HepG2 (cell line): ENCODE measurements around the gene CBX5. TPM values are rescaled to one million over a fixed set of nuclear protein-coding genes. Genes with fewer than 3 reads are reported as not detected.

Experiments
- ERF ChIP-seq: IDR thresholded peaks from 2 replicates; pipeline ENCODE4 v1.6.1; 2018; ENCODE audit warnings: missing biosample characterization, missing genetic modification reagents
- GABPB1 ChIP-seq: IDR thresholded peaks from 2 replicates; pipeline ENCODE4 v1.6.1; 2016; ENCODE audit warnings: mild to moderate bottlenecking, missing genetic modification reagents, moderate library complexity, missing compliant biosample characterization
- HDAC2 ChIP-seq: sonication (generic); formaldehyde crosslinking; IDR thresholded peaks from 2 replicates; pipeline ENCODE4 v1.4.0; 2020; ENCODE audit warnings: missing genetic modification reagents
- IRX3 ChIP-seq: sonication (generic); formaldehyde crosslinking; IDR thresholded peaks from 2 replicates; pipeline ENCODE4 v1.8.1; 2023; ENCODE audit warnings: mild to moderate bottlenecking, low read depth, missing genetic modification reagents, borderline replicate concordance
- JDP2 ChIP-seq: sonication (generic); formaldehyde crosslinking; IDR thresholded peaks from 2 replicates; pipeline ENCODE4 v1.8.1; 2022; ENCODE audit warnings: missing genetic modification reagents, borderline replicate concordance
- KLF9 ChIP-seq: IDR thresholded peaks from 2 replicates; pipeline ENCODE4 v1.6.1; 2016; ENCODE audit warnings: low read depth
- PLRG1 ChIP-seq: fragments of 450-650 bp; conservative IDR thresholded peaks from 2 replicates; pipeline ENCODE4 v1.6.1; 2016
- RBAK ChIP-seq: sonication (generic); formaldehyde crosslinking; IDR thresholded peaks from 2 replicates; pipeline ENCODE4 v1.5.1; 2020; ENCODE audit warnings: mild to moderate bottlenecking, missing genetic modification reagents
- ZNF253 ChIP-seq: sonication (generic); formaldehyde crosslinking; IDR thresholded peaks from 2 replicates; pipeline ENCODE4 v1.8.0; 2022; ENCODE audit warnings: mild to moderate bottlenecking, missing genetic modification reagents, borderline replicate concordance
- ZNF7 ChIP-seq: IDR thresholded peaks from 2 replicates; pipeline ENCODE4 v1.6.1; 2016; ENCODE audit warnings: missing biosample characterization, missing genetic modification reagents
- ZSCAN29 ChIP-seq: sonication (generic); formaldehyde crosslinking; conservative IDR thresholded peaks from 2 replicates; pipeline ENCODE4 v1.4.0; 2020; ENCODE audit warnings: mild to moderate bottlenecking, missing genetic modification reagents
- polyA plus RNA-seq, 8 experiments: library from polyadenylated mRNA; depleted of rRNA in 3 of 8; stranded (reverse) in 7 of 8; unstranded in 1 of 8; fragments of >200 nt; fragmentation: Illumina TruSeq in 4 of 8; extraction: Trizol in 4 of 8; gene quantifications; 2 replicates each; pipeline versions ENCODE4 v1.2.1 to v1.2.3, GENCODE V29; 2011 to 2016; ENCODE audit warnings: low read depth in 4 of 8, missing spikeins in 1 of 8, mixed read lengths in 1 of 8; ENCODE audit not compliant: insufficient read depth in 1 of 8
- total RNA-seq, 5 experiments: library from RNA; depleted of rRNA; stranded (reverse); fragments of >200 nt; fragmentation: Illumina TruSeq; extraction: Trizol; gene quantifications; 2 replicates each; pipeline ENCODE4 v1.2.3, GENCODE V29; 2016; ENCODE audit warnings: low read depth in 1 of 5
- TF ChIP-seq, protein P1 (sequence below): IDR thresholded peaks from 2 replicates; pipeline ENCODE4 v1.6.1; 2012; ENCODE audit warnings: low read depth, low read length, improper control_type of control experiment
- TF ChIP-seq, protein P2 (sequence below): sonication (generic); formaldehyde crosslinking; IDR thresholded peaks from 2 replicates; pipeline ENCODE4 v1.9.0; 2021; ENCODE audit warnings: missing genetic modification reagents, borderline replicate concordance
- TF ChIP-seq, protein P3 (sequence below): sonication (generic); formaldehyde crosslinking; IDR thresholded peaks from 2 replicates; pipeline ENCODE4 v1.9.0; 2021; ENCODE audit warnings: missing genetic modification reagents, mild to moderate bottlenecking, borderline replicate concordance
- TF ChIP-seq, protein P4 (sequence below): sonication (generic); formaldehyde crosslinking; IDR thresholded peaks from 2 replicates; pipeline ENCODE4 v1.4.0; 2020; ENCODE audit warnings: mild to moderate bottlenecking, missing genetic modification reagents
- TF ChIP-seq, protein P5 (sequence below): sonication (generic); formaldehyde crosslinking; IDR thresholded peaks from 2 replicates; pipeline ENCODE4 v1.8.0; 2022; ENCODE audit warnings: missing genetic modification reagents, mild to moderate bottlenecking, inconsistent platforms, borderline replicate concordance
- TF ChIP-seq, protein P6 (sequence below): IDR thresholded peaks from 2 replicates; pipeline ENCODE4 v1.6.1; 2016; ENCODE audit warnings: low read depth, missing genetic modification reagents, missing compliant biosample characterization

Gene CBX5
- total and polyA plus RNA-seq, 2 of the 13 experiments (the other 11 are each of a cell fraction or from before 2014, with no cell fraction given): 16.0 to 22.2 TPM

DNA sequence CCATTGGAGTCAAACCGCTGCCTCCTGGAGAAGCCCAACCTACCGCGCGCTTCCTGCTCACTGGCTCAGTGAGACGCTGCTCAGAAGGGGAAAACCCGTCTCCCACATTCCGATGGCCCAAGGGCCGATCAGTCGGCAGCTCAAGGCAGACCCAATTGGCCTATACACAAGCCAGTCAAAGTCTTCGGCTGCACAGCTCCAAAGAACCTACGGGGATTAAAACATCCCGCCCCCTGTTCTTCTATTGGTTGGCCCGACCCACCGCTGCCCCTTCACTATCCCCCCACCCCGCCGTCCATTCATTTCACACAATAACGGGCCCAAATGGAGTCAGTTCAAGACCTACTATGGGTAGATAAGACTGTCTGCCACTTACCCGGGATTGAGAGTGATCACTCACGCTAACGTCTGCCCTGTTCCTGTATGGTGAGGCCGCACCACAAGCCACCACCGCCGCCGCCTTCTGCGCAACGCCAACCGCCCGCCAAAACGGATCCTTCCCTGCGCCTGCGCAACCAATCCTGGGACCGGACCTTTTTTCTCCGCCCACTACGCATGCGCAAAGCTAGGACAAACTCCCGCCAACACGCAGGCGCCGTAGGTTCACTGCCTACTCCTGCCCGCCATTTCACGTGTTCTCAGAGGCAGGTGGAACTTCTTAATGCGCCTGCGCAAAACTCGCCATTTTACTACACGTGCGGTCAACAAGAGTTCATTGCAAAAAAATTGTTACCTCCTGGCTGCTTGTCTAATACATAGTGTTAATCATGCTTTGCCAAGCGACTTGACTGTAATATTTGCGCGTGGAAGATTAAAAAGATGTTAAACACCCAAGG lies at the start of gene CBX5 (continued):
- TF ChIP-seq, protein P1, sequence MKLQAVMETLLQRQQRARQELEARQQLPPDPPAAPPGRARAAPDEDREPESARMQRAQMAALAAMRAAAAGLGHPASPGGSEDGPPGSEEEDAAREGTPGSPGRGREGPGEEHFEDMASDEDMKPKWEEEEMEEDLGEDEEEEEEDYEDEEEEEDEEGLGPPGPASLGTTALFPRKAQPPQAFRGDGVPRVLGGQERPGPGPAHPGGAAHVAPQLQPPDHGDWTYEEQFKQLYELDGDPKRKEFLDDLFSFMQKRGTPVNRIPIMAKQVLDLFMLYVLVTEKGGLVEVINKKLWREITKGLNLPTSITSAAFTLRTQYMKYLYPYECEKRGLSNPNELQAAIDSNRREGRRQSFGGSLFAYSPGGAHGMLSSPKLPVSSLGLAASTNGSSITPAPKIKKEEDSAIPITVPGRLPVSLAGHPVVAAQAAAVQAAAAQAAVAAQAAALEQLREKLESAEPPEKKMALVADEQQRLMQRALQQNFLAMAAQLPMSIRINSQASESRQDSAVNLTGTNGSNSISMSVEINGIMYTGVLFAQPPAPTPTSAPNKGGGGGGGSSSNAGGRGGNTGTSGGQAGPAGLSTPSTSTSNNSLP: peak; percentile 31; the same call in 1 of the 2 replicates
- TF ChIP-seq, protein P2, sequence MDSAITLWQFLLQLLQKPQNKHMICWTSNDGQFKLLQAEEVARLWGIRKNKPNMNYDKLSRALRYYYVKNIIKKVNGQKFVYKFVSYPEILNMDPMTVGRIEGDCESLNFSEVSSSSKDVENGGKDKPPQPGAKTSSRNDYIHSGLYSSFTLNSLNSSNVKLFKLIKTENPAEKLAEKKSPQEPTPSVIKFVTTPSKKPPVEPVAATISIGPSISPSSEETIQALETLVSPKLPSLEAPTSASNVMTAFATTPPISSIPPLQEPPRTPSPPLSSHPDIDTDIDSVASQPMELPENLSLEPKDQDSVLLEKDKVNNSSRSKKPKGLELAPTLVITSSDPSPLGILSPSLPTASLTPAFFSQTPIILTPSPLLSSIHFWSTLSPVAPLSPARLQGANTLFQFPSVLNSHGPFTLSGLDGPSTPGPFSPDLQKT (CRISPR knock-in tag): no peak
- TF ChIP-seq IRX3 (no peak), ZSCAN29 (CRISPR knock-in tag) (no peak), GABPB1 (CRISPR knock-in tag) (peak; percentile 59), ERF (CRISPR knock-in tag) (peak; percentile 35; the same call in 1 of the 2 replicates), JDP2 (no peak), KLF9 (no peak), ZNF7 (CRISPR knock-in tag) (no peak), PLRG1 (no peak), HDAC2 (CRISPR knock-in tag) (no peak; the same call in 1 of the 2 replicates), RBAK (CRISPR knock-in tag) (no peak), ZNF253 (CRISPR knock-in tag) (no peak)
- TF ChIP-seq, protein P3, sequence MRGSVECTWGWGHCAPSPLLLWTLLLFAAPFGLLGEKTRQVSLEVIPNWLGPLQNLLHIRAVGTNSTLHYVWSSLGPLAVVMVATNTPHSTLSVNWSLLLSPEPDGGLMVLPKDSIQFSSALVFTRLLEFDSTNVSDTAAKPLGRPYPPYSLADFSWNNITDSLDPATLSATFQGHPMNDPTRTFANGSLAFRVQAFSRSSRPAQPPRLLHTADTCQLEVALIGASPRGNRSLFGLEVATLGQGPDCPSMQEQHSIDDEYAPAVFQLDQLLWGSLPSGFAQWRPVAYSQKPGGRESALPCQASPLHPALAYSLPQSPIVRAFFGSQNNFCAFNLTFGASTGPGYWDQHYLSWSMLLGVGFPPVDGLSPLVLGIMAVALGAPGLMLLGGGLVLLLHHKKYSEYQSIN (CRISPR knock-in tag): no peak
- TF ChIP-seq, protein P4, sequence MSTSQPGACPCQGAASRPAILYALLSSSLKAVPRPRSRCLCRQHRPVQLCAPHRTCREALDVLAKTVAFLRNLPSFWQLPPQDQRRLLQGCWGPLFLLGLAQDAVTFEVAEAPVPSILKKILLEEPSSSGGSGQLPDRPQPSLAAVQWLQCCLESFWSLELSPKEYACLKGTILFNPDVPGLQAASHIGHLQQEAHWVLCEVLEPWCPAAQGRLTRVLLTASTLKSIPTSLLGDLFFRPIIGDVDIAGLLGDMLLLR: peak; percentile 57; the same call in 1 of the 2 replicates
- TF ChIP-seq, protein P5, sequence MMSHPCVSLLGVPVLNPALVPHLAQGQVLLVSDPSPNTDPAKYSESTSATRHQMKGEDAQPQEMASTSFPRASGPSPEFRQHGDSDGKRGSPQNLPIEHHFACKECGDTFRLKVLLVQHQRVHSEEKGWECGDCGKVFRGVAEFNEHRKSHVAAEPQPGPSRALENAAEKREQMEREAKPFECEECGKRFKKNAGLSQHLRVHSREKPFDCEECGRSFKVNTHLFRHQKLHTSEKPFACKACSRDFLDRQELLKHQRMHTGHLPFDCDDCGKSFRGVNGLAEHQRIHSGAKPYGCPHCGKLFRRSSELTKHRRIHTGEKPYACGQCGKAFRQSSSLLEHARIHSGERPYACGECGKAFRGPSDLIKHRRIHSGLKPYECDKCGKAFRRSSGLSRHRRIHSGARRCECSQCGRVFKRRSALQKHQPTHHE (CRISPR knock-in tag): peak; percentile 86
- TF ChIP-seq, protein P6, sequence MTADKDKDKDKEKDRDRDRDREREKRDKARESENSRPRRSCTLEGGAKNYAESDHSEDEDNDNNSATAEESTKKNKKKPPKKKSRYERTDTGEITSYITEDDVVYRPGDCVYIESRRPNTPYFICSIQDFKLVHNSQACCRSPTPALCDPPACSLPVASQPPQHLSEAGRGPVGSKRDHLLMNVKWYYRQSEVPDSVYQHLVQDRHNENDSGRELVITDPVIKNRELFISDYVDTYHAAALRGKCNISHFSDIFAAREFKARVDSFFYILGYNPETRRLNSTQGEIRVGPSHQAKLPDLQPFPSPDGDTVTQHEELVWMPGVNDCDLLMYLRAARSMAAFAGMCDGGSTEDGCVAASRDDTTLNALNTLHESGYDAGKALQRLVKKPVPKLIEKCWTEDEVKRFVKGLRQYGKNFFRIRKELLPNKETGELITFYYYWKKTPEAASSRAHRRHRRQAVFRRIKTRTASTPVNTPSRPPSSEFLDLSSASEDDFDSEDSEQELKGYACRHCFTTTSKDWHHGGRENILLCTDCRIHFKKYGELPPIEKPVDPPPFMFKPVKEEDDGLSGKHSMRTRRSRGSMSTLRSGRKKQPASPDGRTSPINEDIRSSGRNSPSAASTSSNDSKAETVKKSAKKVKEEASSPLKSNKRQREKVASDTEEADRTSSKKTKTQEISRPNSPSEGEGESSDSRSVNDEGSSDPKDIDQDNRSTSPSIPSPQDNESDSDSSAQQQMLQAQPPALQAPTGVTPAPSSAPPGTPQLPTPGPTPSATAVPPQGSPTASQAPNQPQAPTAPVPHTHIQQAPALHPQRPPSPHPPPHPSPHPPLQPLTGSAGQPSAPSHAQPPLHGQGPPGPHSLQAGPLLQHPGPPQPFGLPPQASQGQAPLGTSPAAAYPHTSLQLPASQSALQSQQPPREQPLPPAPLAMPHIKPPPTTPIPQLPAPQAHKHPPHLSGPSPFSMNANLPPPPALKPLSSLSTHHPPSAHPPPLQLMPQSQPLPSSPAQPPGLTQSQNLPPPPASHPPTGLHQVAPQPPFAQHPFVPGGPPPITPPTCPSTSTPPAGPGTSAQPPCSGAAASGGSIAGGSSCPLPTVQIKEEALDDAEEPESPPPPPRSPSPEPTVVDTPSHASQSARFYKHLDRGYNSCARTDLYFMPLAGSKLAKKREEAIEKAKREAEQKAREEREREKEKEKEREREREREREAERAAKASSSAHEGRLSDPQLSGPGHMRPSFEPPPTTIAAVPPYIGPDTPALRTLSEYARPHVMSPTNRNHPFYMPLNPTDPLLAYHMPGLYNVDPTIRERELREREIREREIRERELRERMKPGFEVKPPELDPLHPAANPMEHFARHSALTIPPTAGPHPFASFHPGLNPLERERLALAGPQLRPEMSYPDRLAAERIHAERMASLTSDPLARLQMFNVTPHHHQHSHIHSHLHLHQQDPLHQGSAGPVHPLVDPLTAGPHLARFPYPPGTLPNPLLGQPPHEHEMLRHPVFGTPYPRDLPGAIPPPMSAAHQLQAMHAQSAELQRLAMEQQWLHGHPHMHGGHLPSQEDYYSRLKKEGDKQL (CRISPR knock-in tag): no peak
